OCI-LY7 (cell line): Measurements from ENCODE around the gene TECPR2.

Source experiments
- EZH2phosphoT487 ChIP-seq: fragments of 200-600 bp; sonication (generic); IDR thresholded peaks from 2 replicates; pipeline ENCODE4 v1.6.1; 2018; ENCODE audit warnings: low read depth, borderline replicate concordance, mild to moderate bottlenecking, mixed run types, antibody characterized with exemption, low read length, moderate library complexity, mixed read lengths
- TF ChIP-seq, protein P1 (sequence below): fragments of 200-600 bp; sonication (generic); conservative IDR thresholded peaks from 2 replicates; pipeline ENCODE4 v1.5.1; 2014; ENCODE audit warnings: mild to moderate bottlenecking, antibody characterized with exemption, low read length, moderate library complexity, mixed read lengths

GRCh38 chr14:102523569-102524450, 161.1 kb downstream of the TECPR2 start:
- TF ChIP-seq, protein P1, sequence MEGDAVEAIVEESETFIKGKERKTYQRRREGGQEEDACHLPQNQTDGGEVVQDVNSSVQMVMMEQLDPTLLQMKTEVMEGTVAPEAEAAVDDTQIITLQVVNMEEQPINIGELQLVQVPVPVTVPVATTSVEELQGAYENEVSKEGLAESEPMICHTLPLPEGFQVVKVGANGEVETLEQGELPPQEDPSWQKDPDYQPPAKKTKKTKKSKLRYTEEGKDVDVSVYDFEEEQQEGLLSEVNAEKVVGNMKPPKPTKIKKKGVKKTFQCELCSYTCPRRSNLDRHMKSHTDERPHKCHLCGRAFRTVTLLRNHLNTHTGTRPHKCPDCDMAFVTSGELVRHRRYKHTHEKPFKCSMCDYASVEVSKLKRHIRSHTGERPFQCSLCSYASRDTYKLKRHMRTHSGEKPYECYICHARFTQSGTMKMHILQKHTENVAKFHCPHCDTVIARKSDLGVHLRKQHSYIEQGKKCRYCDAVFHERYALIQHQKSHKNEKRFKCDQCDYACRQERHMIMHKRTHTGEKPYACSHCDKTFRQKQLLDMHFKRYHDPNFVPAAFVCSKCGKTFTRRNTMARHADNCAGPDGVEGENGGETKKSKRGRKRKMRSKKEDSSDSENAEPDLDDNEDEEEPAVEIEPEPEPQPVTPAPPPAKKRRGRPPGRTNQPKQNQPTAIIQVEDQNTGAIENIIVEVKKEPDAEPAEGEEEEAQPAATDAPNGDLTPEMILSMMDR: no peak
- no peak for TF ChIP-seq EZH2phosphoT487
